K562 (cell line): ENCODE measurements around the gene STK24. TPM values are rescaled to one million over a fixed set of nuclear protein-coding genes. Genes with fewer than 3 reads are reported as not detected.

Experiments
- ATAC-seq: fragments of 200-7000 bp; cut with Tn5 transposase; 3 replicates; pipeline ENCODE4 v1.9.1; 2020; ENCODE audit warnings: moderate library complexity
- BruUV-seq: library from RNA; stranded (reverse); fragments of 400-500 nt; replicated peaks from 2 replicates; lab custom pipeline; 2021; lab: Mats Ljungman, UMichigan
- CTCF ChIA-PET: fragments of 300-600 bp; formaldehyde crosslinking; extraction: SDS; loops from one replicate; lab custom pipeline; 2021; ENCODE audit warnings: low intra/inter-chr PET ratio; lab: Yijun Ruan, JAX
- POLR2A ChIA-PET: fragments of 300-600, 350-650 bp; sonication (Branson Sonifier 250); formaldehyde crosslinking; extraction: SDS; loops from one replicate; lab custom pipeline; 2021; ENCODE audit warnings: antibody characterized with exemption, inconsistent platforms; lab: Yijun Ruan, JAX
- DNase-seq, 4 experiments: peaks; one replicate each; pipeline versions ENCODE4 v3.0.0 to v3.0.0-alpha.2; 2011 to 2018; ENCODE audit warnings: low spot score in 3 of 4, mixed read lengths in 3 of 4; ENCODE audit errors: extremely low read depth in 1 of 4
- FAIRE-seq: peaks from 2 replicates; lab custom pipeline; 2011; peaks lifted over from hg19 to GRCh38; lab: Jason Lieb, UNC
- H2AFZ ChIP-seq: 2 replicates; pipeline ENCODE4 v1.6.0; 2011; ENCODE audit warnings: low read depth, low read length, control low read depth, inconsistent platforms
- H3K27ac ChIP-seq: fragments of 200-600 bp; 3 replicates; pipeline ENCODE4 v1.8.0; 2011; ENCODE audit warnings: low read depth, mild to moderate bottlenecking, control low read depth, inconsistent platforms, low read length, moderate library complexity, mixed read lengths; ENCODE audit errors: extremely low read depth
- H3K27me3 ChIP-seq, 2 experiments: fragments of 300-600 bp in 1 of 2; 2 replicates in 1 of 2; 3 replicates in 1 of 2; pipeline versions ENCODE4 v1.6.0 to v1.8.0; 2011; ENCODE audit warnings: inconsistent platforms in 2 of 2, low read length in 2 of 2, mild to moderate bottlenecking in 1 of 2, mixed read lengths in 1 of 2, moderate library complexity in 1 of 2; ENCODE audit not compliant: control insufficient read depth in 2 of 2, insufficient read depth in 2 of 2
- H3K36me3 ChIP-seq: fragments of 300-600 bp; 3 replicates; pipeline ENCODE4 v1.8.0; 2011; ENCODE audit warnings: mild to moderate bottlenecking, low read length, inconsistent platforms; ENCODE audit not compliant: control insufficient read depth, insufficient read depth
- H3K4me1 ChIP-seq, 2 experiments: fragments of 200-600 bp in 1 of 2; replicated peaks in 1 of 2; 2 replicates in 1 of 2; 3 replicates in 1 of 2; pipeline versions ENCODE4 v1.5.1 to v1.8.0; 2011; ENCODE audit warnings: inconsistent platforms in 2 of 2, low read length in 2 of 2, mild to moderate bottlenecking in 1 of 2, mixed read lengths in 1 of 2, moderate library complexity in 1 of 2; ENCODE audit not compliant: control insufficient read depth in 2 of 2, insufficient read depth in 2 of 2
- H3K4me2 ChIP-seq: 2 replicates; pipeline ENCODE4 v1.6.1; 2011; ENCODE audit warnings: low read length, control low read depth, inconsistent platforms, mixed read lengths; ENCODE audit not compliant: insufficient read depth
- H3K4me3 ChIP-seq: fragments of 200-600 bp; sonication (generic), shearing (Covaris generic); 2 replicates; pipeline ENCODE4 v1.5.1; 2016; ENCODE audit warnings: control low read depth, inconsistent platforms
- H3K79me2 ChIP-seq: fragments of 200-600 bp; 3 replicates; pipeline ENCODE4 v1.8.0; 2011; ENCODE audit warnings: low read length, inconsistent platforms; ENCODE audit not compliant: control insufficient read depth, insufficient read depth
- H3K9ac ChIP-seq, 2 experiments: 2 replicates each; pipeline versions ENCODE4 v1.6.0 to v1.6.1; 2011; ENCODE audit warnings: low read depth in 2 of 2, low read length in 2 of 2, control low read depth in 1 of 2, inconsistent platforms in 1 of 2, mild to moderate bottlenecking in 1 of 2, mixed read lengths in 1 of 2; ENCODE audit not compliant: insufficient read depth in 1 of 2
- H3K9me1 ChIP-seq: one replicate; pipeline ENCODE4 v1.6.0; 2011; ENCODE audit warnings: inconsistent platforms, mild to moderate bottlenecking, low read length, moderate library complexity; ENCODE audit not compliant: control insufficient read depth, insufficient read depth
- H3K9me3 ChIP-seq: replicated peaks from 2 replicates; pipeline ENCODE4 v1.5.1; 2011; ENCODE audit warnings: low read depth, low read length, inconsistent platforms; ENCODE audit not compliant: control insufficient read depth, insufficient read depth
- H4K20me1 ChIP-seq: replicated peaks from 2 replicates; pipeline ENCODE4 v1.6.1; 2011; ENCODE audit warnings: low read length, inconsistent platforms, mixed read lengths; ENCODE audit not compliant: control insufficient read depth, insufficient read depth
- EGR1 ChIP-seq: fragments of 450-650 bp; conservative IDR thresholded peaks from 2 replicates; pipeline ENCODE4 v1.6.1; 2017; ENCODE audit warnings: mild to moderate bottlenecking
- ELF2 ChIP-seq: fragments of 250-450 bp; sonication (Bioruptor Pico); IDR thresholded peaks from 2 replicates; pipeline ENCODE4 v1.5.0; 2021; ENCODE audit warnings: mild to moderate bottlenecking
- ERF ChIP-seq: fragments of 450-650 bp; formaldehyde crosslinking; IDR thresholded peaks from 2 replicates; pipeline ENCODE4 v1.4.0; 2020; ENCODE audit warnings: mild to moderate bottlenecking, mixed read lengths
- FOS ChIP-seq: IDR thresholded peaks from 3 replicates; pipeline ENCODE4 v1.6.1; 2011; ENCODE audit not compliant: insufficient read length; ENCODE audit errors: extremely low read depth
- GMEB1 ChIP-seq: fragments of 250-450 bp; sonication (Bioruptor Pico); IDR thresholded peaks from 2 replicates; pipeline ENCODE4 v1.4.0; 2020; ENCODE audit warnings: mild to moderate bottlenecking
- MAX ChIP-seq: sonication (generic); formaldehyde crosslinking; IDR thresholded peaks from 2 replicates; pipeline ENCODE4 v1.9.0; 2022; ENCODE audit warnings: mild to moderate bottlenecking, missing genetic modification reagents
- PHTF2 ChIP-seq: fragments of 250-450 bp; sonication (Bioruptor Pico); IDR thresholded peaks from 2 replicates; pipeline ENCODE4 v1.5.0; 2021; ENCODE audit warnings: mild to moderate bottlenecking
- PREB ChIP-seq: sonication (generic); formaldehyde crosslinking; IDR thresholded peaks from 2 replicates; pipeline ENCODE4 v1.8.1; 2023; ENCODE audit warnings: mild to moderate bottlenecking, missing genetic modification reagents
- RAD51 ChIP-seq: fragments of 450-650 bp; IDR thresholded peaks from 2 replicates; pipeline ENCODE4 v1.7.1; 2016; ENCODE audit warnings: low read depth, mild to moderate bottlenecking, borderline replicate concordance
- RBM34 ChIP-seq: fragments of 200-400 bp; formaldehyde crosslinking; IDR thresholded peaks from 2 replicates; pipeline ENCODE4 v1.6.1; 2018; ENCODE audit warnings: low read length, borderline replicate concordance; ENCODE audit not compliant: insufficient read depth
- SRSF3 ChIP-seq: fragments of 200-400 bp; formaldehyde crosslinking; IDR thresholded peaks from 2 replicates; pipeline ENCODE4 v1.6.1; 2016; ENCODE audit warnings: mild to moderate bottlenecking, low read length, moderate library complexity; ENCODE audit not compliant: insufficient read depth
- TCF7L2 ChIP-seq: fragments of 150-350 bp; IDR thresholded peaks from 2 replicates; pipeline ENCODE4 v1.6.1; 2016; ENCODE audit warnings: low read depth, mild to moderate bottlenecking, low read length, moderate library complexity
- YY1 ChIP-seq, 3 experiments: IDR thresholded peaks; 2 replicates each; pipeline ENCODE4 v1.6.1; 2011; ENCODE audit warnings: low read length in 2 of 3, mild to moderate bottlenecking in 2 of 3, moderate library complexity in 2 of 3, borderline replicate concordance in 1 of 3, control low read depth in 1 of 3, low read depth in 1 of 3; ENCODE audit not compliant: insufficient read depth in 3 of 3, insufficient replicate concordance in 2 of 3, control insufficient read depth in 1 of 3, insufficient read length in 1 of 3; ENCODE audit errors: extremely low read depth in 1 of 3
- ZNF174 ChIP-seq: fragments of 250-450 bp; sonication (Bioruptor Pico); IDR thresholded peaks from 2 replicates; pipeline ENCODE4 v1.4.0; 2020; ENCODE audit warnings: mild to moderate bottlenecking
- ZNF512 ChIP-seq: IDR thresholded peaks from 2 replicates; pipeline ENCODE4 v1.6.1; 2016; ENCODE audit warnings: missing genetic modification characterization, missing compliant biosample characterization
- ZNF561 ChIP-seq: fragments of 450-650 bp; formaldehyde crosslinking; conservative IDR thresholded peaks from 2 replicates; pipeline ENCODE4 v1.4.0; 2020; ENCODE audit warnings: mild to moderate bottlenecking, moderate library complexity
- ZNF764 ChIP-seq: fragments of 250-450 bp; sonication (Bioruptor Pico); IDR thresholded peaks from 2 replicates; pipeline ENCODE4 v1.4.0; 2020; ENCODE audit warnings: low read depth, mild to moderate bottlenecking, moderate library complexity
- ZNF778 ChIP-seq: fragments of 450-650 bp; formaldehyde crosslinking; IDR thresholded peaks from 2 replicates; pipeline ENCODE4 v1.4.0; 2020; ENCODE audit warnings: mild to moderate bottlenecking, moderate library complexity
- WGBS: fragments of 100-300 bp; shearing (Covaris generic); methylation state at CpG from one replicate; pipeline ENCODE4 v1.1.6; 2016; ENCODE audit warnings: low coverage, mixed read lengths; ENCODE audit not compliant: insufficient coverage; ENCODE audit errors: missing lambda C conversion rate; 5-methylcytosine and 5-hydroxymethylcytosine counted together
- in situ Hi-C: fragments of 300-500 bp; cut with MboI; formaldehyde crosslinking; loops from 4 replicates; pipeline ENCODE4 v1.15.0; 2018; ENCODE audit warnings: inconsistent platforms, mixed read lengths
- intact Hi-C: fragments of 100-400 bp; cut with micrococcal nuclease; formaldehyde crosslinking; loops from 2 replicates; pipeline ENCODE4 v1.14.2; 2022
- polyA plus RNA-seq, 8 experiments: library from polyadenylated mRNA; depleted of rRNA in 4 of 8; stranded (reverse) in 5 of 8; unstranded in 3 of 8; fragments of >200 nt; fragmentation: Nextera tagmentation in 2 of 8; fragmentation: Illumina TruSeq in 1 of 8; extraction: Ambion mirVana in 2 of 8; extraction: Trizol in 1 of 8; gene quantifications; 2 replicates each; pipeline versions ENCODE4 v1.2.1 to v1.2.3, GENCODE V29; 2011 to 2014; ENCODE audit warnings: inconsistent platforms in 1 of 8, missing spikeins in 1 of 8
- total RNA-seq, 7 experiments: library from RNA; depleted of rRNA in 6 of 7; stranded (reverse); fragments of >200 nt in 6 of 7; fragmentation: Illumina TruSeq in 2 of 7; extraction: Trizol in 2 of 7; gene quantifications; 2 replicates each; pipeline versions ENCODE4 v1.2.1 to v1.2.3, GENCODE V29; 2011 to 2021; ENCODE audit warnings: low replicate concordance in 1 of 7

The STK24 gene
- total and polyA plus RNA-seq, 9 of the 15 experiments (the other 6 are each of a cell fraction or from before 2014, with no cell fraction given) = 3.8 to 78.4 (median 28.2) TPM

GRCh38 chr13:98570929-98571372 is 6.0 kb downstream of the STK24 start:
- intact Hi-C loops = loop anchor here (5.0 kb wide), 2 partner anchors 64 to 94 kb away; no protein-coding TSS in a partner anchor
- no peak for TF ChIP-seq RBM34
- no peak for TF ChIP-seq PHTF2 (CRISPR knock-in tag)
- TF ChIP-seq SRSF3 = no peak
- no peak for TF ChIP-seq ZNF764 (CRISPR knock-in tag)
- TF ChIP-seq PREB (CRISPR knock-in tag) = no peak
- no peak for TF ChIP-seq ERF (CRISPR knock-in tag)
- no peak for TF ChIP-seq FOS
- no peak for TF ChIP-seq MAX
- no peak for TF ChIP-seq YY1 (IDR thresholded peaks at IDR 0.05; ENCODE audit: borderline replicate concordance in 1 of 3, control insufficient read depth in 1 of 3, extremely low read depth in 1 of 3, insufficient read depth in 3 of 3, insufficient read length in 1 of 3, insufficient replicate concordance in 2 of 3, low read depth in 1 of 3, low read length in 2 of 3)
- TF ChIP-seq ZNF512 (tag) = no peak
- TF ChIP-seq ELF2 (CRISPR knock-in tag) = no peak
- TF ChIP-seq ZNF561 = no peak
- no peak for TF ChIP-seq ZNF174 (CRISPR knock-in tag)
- TF ChIP-seq RAD51 = no peak
- no peak for TF ChIP-seq EGR1
- no peak for TF ChIP-seq TCF7L2
- TF ChIP-seq GMEB1 (CRISPR knock-in tag) = no peak
- no peak for TF ChIP-seq ZNF778 (CRISPR knock-in tag)
- TF ChIP-seq, all 486 proteins: peak for 0
- H3K36me3 ChIP-seq = no peaks in the 10 kb centered on the region; the same call in 2 of the 3 replicates
- peak overlapping the region; percentile 68 for H3K4me2 ChIP-seq
- H3K9ac ChIP-seq = peak overlapping the region; percentile 4 to 28; a peak in 1 of 4 replicates
- in situ Hi-C loops = no loop called here
- FAIRE-seq (no peak), DNase-seq (peak in 2 of 4 experiments; percentile 21 to 29), ATAC-seq (peak; percentile 40)
- H3K4me3 ChIP-seq = peak overlapping the region; percentile 3; the same call in 1 of the 2 replicates
- no peak overlapping the region for H2AFZ ChIP-seq
- ChIA-PET CTCF (no interaction called here), POLR2A (interaction anchor here (0.7 to 1.5 kb wide), 3 partner anchors 8 to 19 kb away, joined by 3 to 4 read pairs (median 4); no protein-coding TSS in a partner anchor)
- H3K9me3 ChIP-seq = no peaks in the 10 kb centered on the region
- peaks cover 29 to 37% of the 10 kb centered on the region in 2 experiments for H3K4me1 ChIP-seq
- H4K20me1 ChIP-seq = peaks cover 59% of the 10 kb centered on the region
- H3K27ac ChIP-seq = no peak overlapping the region; the same call in 2 of the 3 replicates
- 15% methylated on average over 8 of the region's 10 CpGs for WGBS
- peaks cover 11% of the 10 kb centered on the region for H3K9me1 ChIP-seq
- BruUV-seq = no TSS peak
- H3K79me2 ChIP-seq = peaks cover 99% of the 10 kb centered on the region
- no peaks in the 10 kb centered on the region for H3K27me3 ChIP-seq
